HEK293T (cell line): ENCODE data around the gene SERPINA9.

Experiments
- BHLHE40 ChIP-seq: fragments of 450-650 bp; IDR thresholded peaks from 2 replicates; pipeline ENCODE4 v1.6.1; 2016; ENCODE audit warnings: mild to moderate bottlenecking, moderate library complexity, borderline replicate concordance
- ELF4 ChIP-seq: fragments of 450-650 bp; IDR thresholded peaks from 2 replicates; pipeline ENCODE4 v1.6.1; 2017; ENCODE audit warnings: antibody characterized with exemption
- FOXA1 ChIP-seq: fragments of 450-650 bp; IDR thresholded peaks from 2 replicates; pipeline ENCODE4 v1.6.1; 2016; ENCODE audit warnings: mild to moderate bottlenecking
- FOXM1 ChIP-seq: fragments of 450-650 bp; IDR thresholded peaks from 2 replicates; pipeline ENCODE4 v1.6.1; 2017; ENCODE audit warnings: mild to moderate bottlenecking, borderline replicate concordance
- L3MBTL2 ChIP-seq: fragments of 450-650 bp; conservative IDR thresholded peaks from 2 replicates; pipeline ENCODE4 v1.6.1; 2016; ENCODE audit warnings: mild to moderate bottlenecking
- SP1 ChIP-seq: fragments of 450-650 bp; IDR thresholded peaks from 2 replicates; pipeline ENCODE4 v1.6.1; 2017
- SUZ12 ChIP-seq: fragments of 450-650 bp; IDR thresholded peaks from 2 replicates; pipeline ENCODE4 v1.6.1; 2016; ENCODE audit warnings: mild to moderate bottlenecking
- ZNF384 ChIP-seq: fragments of 450-650 bp; IDR thresholded peaks from 2 replicates; pipeline ENCODE4 v1.6.1; 2016

- TF ChIP-seq FOXA1 (no peak), BHLHE40 (no peak), SP1 (no peak), SUZ12 (no peak), ZNF384 (no peak), ELF4 (no peak), L3MBTL2 (no peak), FOXM1 (no peak)
These were observed 47.4 kb downstream of the SERPINA9 start for GRCh38 chr14:94428610-94429009.
